Activated CD4-positive, alpha-beta memory T cell treated with anti-CD3 and anti-CD28 coated beads, Interleukin-2, amount 10 ng/mL, durations not matched to agents 7 days and 5 days (primary cell): ENCODE data around the gene POU2F2. TPM values are rescaled to one million over a fixed set of nuclear protein-coding genes. Genes with fewer than 3 reads are reported as not detected.

ENCODE experiments used
- CTCF ChIA-PET: fragments of 350-600 bp; sonication (Branson Sonifier 250); formaldehyde crosslinking; loops from one replicate; lab custom pipeline; 2021; ENCODE audit warnings: antibody characterized with exemption, inconsistent platforms; lab: Charles Lee
- POLR2A ChIA-PET: fragments of 350-600 bp; sonication (Branson Sonifier 250); formaldehyde crosslinking; loops from one replicate; lab custom pipeline; 2021; ENCODE audit warnings: antibody characterized with exemption; lab: Charles Lee
- DNase-seq: peaks from one replicate; pipeline ENCODE4 v3.0.0-alpha.2; 2020
- H3K27ac Mint-ChIP-seq: one replicate; pipeline ENCODE4 v1.8.0; 2021; ENCODE audit warnings: mild to moderate bottlenecking, mixed read lengths
- H3K27me3 Mint-ChIP-seq: one replicate; pipeline ENCODE4 v1.8.0; 2021; ENCODE audit warnings: mixed read lengths
- H3K36me3 Mint-ChIP-seq: one replicate; pipeline ENCODE4 v1.8.0; 2021; ENCODE audit warnings: low read depth, mixed read lengths
- H3K4me1 Mint-ChIP-seq: one replicate; pipeline ENCODE4 v1.8.0; 2021; ENCODE audit warnings: mixed read lengths
- H3K4me3 Mint-ChIP-seq: one replicate; pipeline ENCODE4 v1.8.0; 2021; ENCODE audit warnings: mild to moderate bottlenecking, mixed read lengths
- H3K9me3 Mint-ChIP-seq: one replicate; pipeline ENCODE4 v1.8.0; 2021; ENCODE audit warnings: mixed read lengths
- total RNA-seq, 2 experiments: library from RNA; stranded (reverse); gene quantifications; one replicate each; pipeline ENCODE4 v1.2.3, GENCODE V29; 2021

Gene POU2F2
- 10 to 100 TPM; 31.3 to 35.8 TPM for total RNA-seq

DNA sequence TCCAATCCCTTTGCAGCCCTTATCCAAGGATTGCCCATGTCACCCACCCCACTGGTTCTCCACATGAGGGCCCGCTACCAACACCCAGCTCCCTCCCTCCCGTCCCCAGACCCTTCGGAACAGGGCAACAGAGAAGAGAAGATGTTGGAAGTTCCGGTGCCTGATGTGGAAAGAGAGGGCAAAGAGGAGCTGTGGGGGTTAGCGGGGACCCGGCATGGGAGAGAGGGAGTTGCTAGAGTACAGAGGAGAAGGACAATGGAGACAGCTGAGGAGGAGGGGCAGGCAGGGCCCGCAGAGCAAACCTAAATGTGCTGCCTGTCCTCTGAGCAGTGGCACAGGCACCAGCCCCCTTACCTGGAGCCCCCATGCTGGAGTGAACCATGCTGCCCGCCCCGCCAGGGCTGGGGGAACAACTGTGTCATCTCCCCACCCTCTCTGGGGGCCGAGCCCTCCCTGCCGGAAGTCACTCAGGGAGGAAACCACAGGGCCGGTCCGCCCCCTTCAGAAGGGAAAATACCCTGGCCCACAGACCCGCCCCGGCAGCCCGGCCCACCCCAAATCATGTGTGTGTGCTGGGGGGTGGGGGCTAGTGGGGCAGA is at the start of gene POU2F2:
Gene POU2F2, minus strand, starts transcription at position 417 of the 599 bp plus-strand sequence. Its CDS starts 35 bp downstream, at position 382.
- H3K27ac Mint-ChIP-seq, result peak within 1 kb of the TSS; percentile 81
- CTCF ChIA-PET, result interaction anchor here (0.6 to 3.2 kb wide), 37 partner anchors 9 to 318 kb away, joined by 3 to 45 read pairs (median 4); partner anchors contain the start of genes DEDD2, GSK3A and ZNF526
- H3K9me3 Mint-ChIP-seq, result no peaks in the 10 kb centered on the region
- POLR2A ChIA-PET, result interaction anchor here (1.0 to 2.3 kb wide), 12 partner anchors 9 to 172 kb away, joined by 3 to 20 read pairs (median 6); partner anchors contain the start of gene GSK3A
- H3K4me1 Mint-ChIP-seq, result peaks cover 72% of the 10 kb centered on the region
- H3K36me3 Mint-ChIP-seq, result no peaks in the 10 kb centered on the region
- H3K4me3 Mint-ChIP-seq, result peak within 1 kb of the TSS; percentile 82
- H3K27me3 Mint-ChIP-seq, result no peaks in the 10 kb centered on the region
- DNase-seq, result peak; percentile 89

DNA sequence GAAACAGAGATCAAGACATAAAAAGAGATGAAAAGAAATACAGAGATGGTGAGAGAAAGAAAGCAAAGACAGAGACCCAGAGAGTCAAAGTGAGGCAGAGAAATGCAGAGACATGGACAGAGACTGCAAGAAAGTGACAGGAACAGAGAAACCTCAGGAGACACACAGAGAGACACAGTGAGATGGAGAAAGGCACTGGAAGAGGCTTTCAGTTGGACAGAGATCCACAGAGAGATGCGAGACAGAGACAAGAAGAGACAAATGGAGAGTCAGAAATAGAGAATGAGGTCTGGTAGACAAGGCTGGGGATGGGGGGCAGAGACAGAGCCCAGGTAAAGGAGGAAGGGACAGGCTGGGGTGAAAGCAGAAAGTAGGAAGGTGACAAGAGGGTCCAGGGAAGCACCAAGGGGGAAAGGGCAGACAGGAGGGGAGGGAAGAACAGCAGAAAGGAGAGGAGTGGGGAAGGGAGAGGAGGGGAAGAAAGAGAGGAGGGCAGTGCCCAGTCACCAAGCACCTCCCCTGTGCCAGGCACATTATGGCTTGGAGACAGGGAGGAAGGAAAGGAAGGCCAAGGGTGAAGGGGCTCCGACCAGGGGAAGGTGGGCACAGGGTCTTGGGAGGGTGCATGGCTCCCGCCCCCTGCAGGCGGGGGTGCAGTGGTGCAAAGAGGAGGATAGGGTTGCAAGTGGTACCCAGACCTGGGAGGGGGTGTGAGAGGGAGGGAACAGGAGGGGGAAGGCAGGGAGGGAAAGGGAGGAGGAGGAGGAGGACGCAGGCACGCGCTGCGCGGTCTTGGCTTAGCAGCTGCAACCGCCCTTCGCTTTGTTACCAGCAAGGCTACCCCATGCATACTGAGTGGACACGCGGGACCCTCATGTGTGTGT is 46.8 kb upstream of the POU2F2 start:
- Mint-ChIP-seq H3K27me3 (peaks cover 24% of the 10 kb centered on the region), H3K9me3 (no peaks in the 10 kb centered on the region), H3K36me3 (peaks cover 4% of the 10 kb centered on the region), H3K27ac (no peak overlapping the region), H3K4me1 (peaks cover 33% of the 10 kb centered on the region), H3K4me3 (no peak overlapping the region)
- DNase-seq, result no peak
- POLR2A ChIA-PET, result no interaction called here
- CTCF ChIA-PET, result no interaction called here

DNA sequence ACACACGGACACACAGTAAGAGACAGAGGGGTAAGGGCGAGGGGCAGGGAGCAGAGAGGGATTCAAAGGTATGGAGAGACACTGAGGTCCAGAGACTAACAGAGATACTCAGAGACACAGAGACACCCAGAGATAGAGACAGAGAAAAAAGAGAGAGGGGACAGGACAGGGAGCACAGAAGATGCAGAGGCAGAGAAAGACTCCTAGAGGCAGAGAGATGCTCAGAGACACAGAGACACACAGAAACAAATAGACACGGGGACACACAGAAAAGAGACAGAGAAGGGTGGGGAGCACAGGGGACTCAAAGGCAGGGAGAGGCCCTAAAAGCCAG is 45.4 kb upstream of the POU2F2 start:
- Mint-ChIP-seq H3K27me3 (peaks cover 30% of the 10 kb centered on the region), H3K4me3 (no peak overlapping the region), H3K9me3 (no peaks in the 10 kb centered on the region), H3K27ac (no peak overlapping the region), H3K36me3 (peaks cover 4% of the 10 kb centered on the region), H3K4me1 (peaks cover 24% of the 10 kb centered on the region)
- no peak for DNase-seq
- POLR2A ChIA-PET, result interaction anchor here (1.2 to 2.4 kb wide), 6 partner anchors 11 to 137 kb away, joined by 3 to 14 read pairs (median 5); partner anchors contain the start of genes POU2F2 and ZNF526
- CTCF ChIA-PET, result interaction anchor here (1.4 to 2.7 kb wide), 4 partner anchors 7 to 102 kb away, joined by 4 to 17 read pairs (median 10); no protein-coding TSS in a partner anchor

DNA sequence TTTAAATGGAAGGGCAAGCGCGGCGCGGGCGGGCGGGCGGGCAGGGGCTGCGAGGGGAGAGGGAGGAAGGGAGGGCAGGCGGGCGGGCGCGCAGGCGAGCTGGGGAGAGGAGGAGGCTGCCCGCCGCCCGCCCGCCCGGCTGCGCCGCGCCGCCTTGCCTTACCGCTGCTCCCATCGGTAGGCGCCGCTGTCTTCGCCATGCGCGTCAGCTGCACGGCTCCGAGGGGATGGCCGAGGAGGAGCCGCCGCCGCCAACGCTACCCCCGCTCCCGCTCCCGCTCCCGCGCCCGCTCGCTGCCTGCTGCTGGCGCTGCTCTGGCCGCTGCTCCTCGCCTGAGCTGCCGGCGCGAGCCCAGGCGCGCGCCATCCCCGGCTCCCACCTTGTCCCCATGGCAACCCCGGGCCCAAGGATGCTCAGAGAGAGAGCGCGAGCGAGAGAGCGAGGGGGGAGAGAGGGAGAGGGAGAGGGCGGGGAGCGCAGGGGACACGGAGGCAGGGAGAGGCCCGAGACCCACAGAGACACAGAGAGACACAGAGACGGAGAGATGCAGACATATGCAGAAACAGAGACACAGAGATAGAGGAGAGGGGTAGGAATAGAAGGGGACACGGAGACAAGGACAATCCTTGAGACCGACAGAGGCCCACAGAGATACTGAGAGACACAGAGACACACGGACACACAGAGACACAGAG is 44.9 kb upstream of the POU2F2 start:
- Mint-ChIP-seq H3K4me3 (no peak overlapping the region), H3K36me3 (peaks cover 4% of the 10 kb centered on the region), H3K27me3 (peaks cover 30% of the 10 kb centered on the region), H3K4me1 (peaks cover 19% of the 10 kb centered on the region), H3K27ac (no peak overlapping the region), H3K9me3 (no peaks in the 10 kb centered on the region)
- ChIA-PET POLR2A (interaction anchor here (1.0 to 3.6 kb wide), 12 partner anchors 9 to 138 kb away, joined by 3 to 22 read pairs (median 5); partner anchors contain the start of genes DEDD2, POU2F2 and ZNF526), CTCF (interaction anchor here (1.0 to 2.7 kb wide), 15 partner anchors 8 to 119 kb away, joined by 3 to 17 read pairs (median 6); partner anchors contain the start of gene ZNF574)
- DNase-seq, result peak; percentile 81

DNA sequence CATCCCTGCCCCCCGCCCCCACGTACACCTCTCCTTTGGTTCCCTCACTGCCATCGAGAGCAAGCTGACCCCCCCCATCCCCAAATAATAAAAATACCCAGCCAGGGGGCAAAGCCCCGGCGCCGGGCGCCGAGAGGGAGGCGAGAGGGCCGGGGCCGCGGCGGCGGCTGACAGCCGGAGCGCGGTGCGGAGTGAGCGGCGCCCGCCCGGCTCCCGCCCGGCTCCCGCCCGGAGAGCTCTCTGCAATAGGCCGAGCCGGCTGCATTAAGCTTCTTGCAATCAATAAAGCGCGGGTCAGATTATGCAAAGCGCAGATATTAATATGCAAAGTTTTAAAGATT is 44.4 kb upstream of the POU2F2 start:
- peaks cover 17% of the 10 kb centered on the region for H3K4me1 Mint-ChIP-seq
- CTCF ChIA-PET, result interaction anchor here (0.8 to 2.7 kb wide), 16 partner anchors 8 to 120 kb away, joined by 3 to 17 read pairs (median 6); partner anchors contain the start of gene ZNF574
- no peaks in the 10 kb centered on the region for H3K9me3 Mint-ChIP-seq
- DNase-seq, result no peak
- H3K27me3 Mint-ChIP-seq, result peaks cover 30% of the 10 kb centered on the region
- peaks cover 4% of the 10 kb centered on the region for H3K36me3 Mint-ChIP-seq
- H3K4me3 Mint-ChIP-seq, result peak overlapping the region; percentile 86
- no peak overlapping the region for H3K27ac Mint-ChIP-seq
- POLR2A ChIA-PET, result interaction anchor here (0.6 to 3.6 kb wide), 14 partner anchors 10 to 138 kb away, joined by 3 to 22 read pairs (median 4); partner anchors contain the start of genes DEDD2, POU2F2 and ZNF526

DNA sequence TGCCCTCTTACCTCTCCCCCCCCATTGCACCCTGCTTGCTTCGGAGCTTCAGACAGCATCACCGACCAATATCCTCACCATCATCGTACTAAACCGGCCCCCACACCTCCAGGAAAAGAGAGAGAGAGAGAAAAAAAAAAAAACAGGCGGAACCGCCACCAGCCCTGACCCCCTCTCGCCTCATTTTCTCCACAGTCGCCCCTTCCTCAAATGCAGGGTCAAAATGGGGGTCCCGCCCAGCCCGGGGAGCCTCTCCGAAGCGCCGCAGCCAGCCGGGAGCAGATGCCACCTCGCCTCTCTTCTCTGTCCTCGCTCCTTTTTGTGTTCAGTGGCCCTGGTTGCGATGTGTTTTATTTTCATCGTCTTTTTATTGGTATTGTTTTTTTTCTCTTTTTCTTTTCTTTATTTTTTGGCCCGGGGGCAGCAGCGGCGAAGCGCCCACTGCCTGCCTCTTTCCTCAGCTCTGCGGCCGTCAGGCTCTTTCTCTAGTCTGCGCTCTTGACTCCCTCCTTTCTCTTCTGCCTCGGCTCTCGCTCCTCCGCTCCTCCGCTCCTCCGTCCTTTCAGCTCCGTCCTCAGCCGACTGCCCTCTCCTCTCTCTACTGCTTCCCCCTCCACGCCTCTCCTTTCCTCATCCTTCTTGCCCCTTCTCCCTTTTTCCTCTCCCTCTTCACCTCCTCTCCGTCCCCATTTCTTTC is 43.9 kb upstream of the POU2F2 start:
- CTCF ChIA-PET, result interaction anchor here (0.8 to 2.7 kb wide), 18 partner anchors 9 to 120 kb away, joined by 3 to 17 read pairs (median 6); partner anchors contain the start of gene ZNF574
- Mint-ChIP-seq H3K36me3 (peaks cover 4% of the 10 kb centered on the region), H3K4me1 (peaks cover 17% of the 10 kb centered on the region), H3K27me3 (peaks cover 30% of the 10 kb centered on the region), H3K9me3 (no peaks in the 10 kb centered on the region), H3K4me3 (peak overlapping the region; percentile 86), H3K27ac (no peak overlapping the region)
- POLR2A ChIA-PET, result interaction anchor here (0.6 to 3.6 kb wide), 13 partner anchors 10 to 127 kb away, joined by 3 to 22 read pairs (median 4); partner anchors contain the start of genes DEDD2, POU2F2 and ZNF526
- DNase-seq, result peak; percentile 28

DNA sequence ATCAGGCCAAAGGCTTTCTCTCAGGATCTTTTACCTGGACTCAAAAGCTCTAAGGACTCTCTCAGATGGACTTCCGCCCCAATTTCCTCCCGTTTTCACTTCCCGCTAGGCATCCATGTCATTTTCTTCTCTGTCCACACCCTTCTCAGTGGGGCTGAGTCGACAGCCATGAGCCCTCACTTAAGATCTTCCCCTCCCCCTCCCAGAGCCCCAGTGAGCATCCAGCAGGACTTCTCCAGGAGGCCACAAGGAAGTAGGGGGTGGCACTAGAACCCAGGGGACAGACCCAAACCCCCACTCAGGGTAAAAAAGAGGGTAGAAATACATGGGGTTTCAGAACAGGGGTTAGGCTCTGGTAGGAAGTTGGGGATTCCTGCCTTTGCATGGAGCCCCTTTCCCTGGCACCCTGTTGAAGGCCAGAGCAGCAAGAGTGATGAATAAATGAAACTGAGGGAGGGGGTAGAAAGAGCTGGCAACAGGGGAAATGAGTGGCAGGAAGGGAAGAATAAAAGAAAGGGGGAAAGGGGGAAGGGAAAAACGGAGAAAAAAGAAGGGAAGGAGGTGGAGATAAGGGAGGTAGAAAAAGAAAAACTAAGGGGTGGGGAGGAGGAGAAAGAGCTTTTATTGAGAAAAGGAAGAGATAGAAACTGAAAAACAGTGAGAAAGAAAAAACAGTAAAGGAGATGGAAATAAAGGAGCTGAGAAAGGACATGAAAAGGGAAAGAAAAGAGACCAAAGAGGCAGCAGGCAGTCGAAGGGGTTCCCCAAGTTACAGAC is 42.9 kb upstream of the POU2F2 start:
- CTCF ChIA-PET, result interaction anchor here (1.0 to 2.7 kb wide), 10 partner anchors 9 to 105 kb away, joined by 3 to 17 read pairs (median 8); no protein-coding TSS in a partner anchor
- peak overlapping the region; percentile 86 for H3K4me3 Mint-ChIP-seq
- peaks cover 30% of the 10 kb centered on the region for H3K27me3 Mint-ChIP-seq
- POLR2A ChIA-PET, result interaction anchor here (0.9 to 3.6 kb wide), 6 partner anchors 9 to 45 kb away, joined by 3 to 22 read pairs (median 8); partner anchors contain the start of genes DEDD2 and ZNF526
- peaks cover 4% of the 10 kb centered on the region for H3K36me3 Mint-ChIP-seq
- H3K4me1 Mint-ChIP-seq, result peaks cover 17% of the 10 kb centered on the region
- no peak for DNase-seq
- H3K27ac Mint-ChIP-seq, result no peak overlapping the region
- H3K9me3 Mint-ChIP-seq, result no peaks in the 10 kb centered on the region

DNA sequence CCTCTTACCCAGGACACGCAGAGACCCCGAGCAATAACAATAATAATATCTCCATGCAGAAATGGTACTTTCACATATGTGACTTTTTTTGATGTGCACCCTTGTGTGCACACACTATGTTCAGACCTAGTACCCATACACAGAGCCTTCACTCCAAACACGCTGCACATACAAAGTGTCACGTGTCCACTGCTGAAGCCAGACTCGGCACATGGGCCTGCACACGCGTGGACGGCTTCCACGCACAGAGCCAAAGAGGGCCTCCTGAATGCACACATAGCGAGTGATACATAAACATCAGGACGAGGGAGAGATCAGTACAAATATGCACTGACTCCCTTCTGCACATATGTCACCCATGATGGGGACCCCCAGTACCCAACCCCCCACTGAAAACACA is 41.9 kb upstream of the POU2F2 start:
- Mint-ChIP-seq H3K27me3 (peaks cover 30% of the 10 kb centered on the region), H3K36me3 (peaks cover 4% of the 10 kb centered on the region), H3K27ac (no peak overlapping the region), H3K9me3 (no peaks in the 10 kb centered on the region), H3K4me3 (no peak overlapping the region), H3K4me1 (peaks cover 17% of the 10 kb centered on the region)
- ChIA-PET POLR2A (interaction anchor here (3.6 kb wide), 1 partner anchor 12 kb away, joined by 22 read pairs; no protein-coding TSS in a partner anchor), CTCF (no interaction called here)
- no peak for DNase-seq

DNA sequence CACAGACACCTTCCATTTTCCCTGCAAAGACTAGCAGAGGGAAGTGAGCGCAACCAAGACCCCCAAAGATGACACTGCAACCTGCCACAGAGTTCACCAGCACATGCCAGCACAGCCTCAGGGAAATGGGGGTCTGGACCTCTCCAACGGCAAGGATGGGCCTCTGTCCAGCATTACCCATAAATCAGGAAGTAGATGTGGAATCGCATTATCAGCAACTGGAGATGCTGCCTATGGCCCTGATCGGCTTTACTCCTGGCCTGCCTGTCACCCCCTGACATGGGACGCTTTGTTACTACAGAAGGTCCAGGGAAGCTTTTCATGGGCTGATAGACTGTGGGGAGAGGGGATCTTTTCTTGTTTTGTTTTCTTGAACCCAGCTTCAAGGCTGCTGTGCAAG is 41.4 kb upstream of the POU2F2 start:
- ChIA-PET CTCF (no interaction called here), POLR2A (interaction anchor here (3.6 kb wide), 1 partner anchor 12 kb away, joined by 22 read pairs; no protein-coding TSS in a partner anchor)
- peaks cover 30% of the 10 kb centered on the region for H3K27me3 Mint-ChIP-seq
- peaks cover 4% of the 10 kb centered on the region for H3K36me3 Mint-ChIP-seq
- H3K4me3 Mint-ChIP-seq, result no peak overlapping the region
- no peaks in the 10 kb centered on the region for H3K9me3 Mint-ChIP-seq
- H3K27ac Mint-ChIP-seq, result no peak overlapping the region
- DNase-seq, result no peak
- H3K4me1 Mint-ChIP-seq, result peaks cover 17% of the 10 kb centered on the region

DNA sequence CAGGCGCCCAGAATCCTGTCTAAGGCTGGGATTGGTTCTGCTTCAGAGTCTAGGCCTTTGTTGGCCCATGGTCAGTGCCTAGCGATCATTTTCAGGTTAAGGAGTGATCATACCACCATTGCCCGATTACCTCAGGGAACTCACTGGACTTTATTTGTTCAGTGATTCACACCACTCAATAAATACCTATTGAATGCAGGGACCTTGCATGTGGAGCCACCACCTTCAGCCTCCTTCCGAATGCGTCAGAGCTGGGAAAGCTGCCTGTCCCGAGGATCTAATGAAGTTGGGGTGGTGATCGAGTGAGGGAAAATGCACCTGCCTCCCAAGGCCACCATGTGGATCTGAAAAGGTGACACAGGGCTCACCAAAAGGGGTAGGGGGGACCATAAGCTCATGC is 40.0 kb upstream of the POU2F2 start:
- Mint-ChIP-seq H3K4me1 (peaks cover 17% of the 10 kb centered on the region), H3K27me3 (peaks cover 30% of the 10 kb centered on the region), H3K36me3 (peaks cover 4% of the 10 kb centered on the region), H3K4me3 (no peak overlapping the region), H3K27ac (no peak overlapping the region), H3K9me3 (no peaks in the 10 kb centered on the region)
- CTCF ChIA-PET, result no interaction called here
- POLR2A ChIA-PET, result interaction anchor here (0.6 kb wide), 1 partner anchor 9 kb away, joined by 3 read pairs; no protein-coding TSS in a partner anchor
- no peak for DNase-seq

DNA sequence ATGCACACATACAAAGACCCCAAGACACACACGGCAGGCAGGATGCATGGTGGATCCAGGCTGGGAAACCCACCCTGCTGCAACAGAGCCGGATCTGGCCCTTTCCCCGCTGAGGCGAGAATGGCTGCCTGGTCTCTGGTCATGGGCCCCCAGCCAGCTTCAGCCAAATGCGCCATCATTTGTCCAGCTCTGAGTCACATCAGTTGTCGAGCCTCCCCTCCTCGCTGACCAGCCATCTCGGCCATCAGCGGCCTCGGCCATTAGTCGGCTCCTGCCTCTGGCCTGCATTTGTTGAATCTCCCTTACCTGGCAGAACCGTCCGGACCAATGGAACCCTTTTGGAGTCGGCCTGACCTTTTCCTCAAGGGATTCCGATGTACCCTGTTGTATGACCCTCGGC is 38.5 kb upstream of the POU2F2 start:
- H3K9me3 Mint-ChIP-seq, result no peaks in the 10 kb centered on the region
- no peak for DNase-seq
- ChIA-PET CTCF (interaction anchor here (1.6 kb wide), 1 partner anchor 10 kb away, joined by 4 read pairs; no protein-coding TSS in a partner anchor), POLR2A (no interaction called here)
- no peak overlapping the region for H3K4me3 Mint-ChIP-seq
- peaks cover 26% of the 10 kb centered on the region for H3K27me3 Mint-ChIP-seq
- no peaks in the 10 kb centered on the region for H3K36me3 Mint-ChIP-seq
- H3K4me1 Mint-ChIP-seq, result peaks cover 10% of the 10 kb centered on the region
- H3K27ac Mint-ChIP-seq, result no peak overlapping the region
